Measurements from ENCODE around the gene PDS5A.
"Not testable (repeated sequence)": the region's sequence is repeated elsewhere in the genome, so short reads cannot be mapped to it uniquely, and the experiment has no call there.

Gene PDS5A

GRCh38 chr4:39947417-39947816 is 30.3 kb downstream of the PDS5A start:
- no peaks in the 10 kb centered on the region for H3K9me3 ChIP-seq
- no peak overlapping the region for H3K27ac ChIP-seq
- no peak for TF ChIP-seq CTCF (IDR thresholded peaks at IDR 0.05)
- H3K4me1 ChIP-seq, result peaks cover 0 to 41% (median 7%) of the 10 kb centered on the region in 4 donors
- H3K36me3 ChIP-seq, result no peaks in the 10 kb centered on the region
- H3K4me3 ChIP-seq, result no peak overlapping the region
- no peaks in the 10 kb centered on the region for H3K27me3 ChIP-seq
- intact Hi-C loops (cut with DNase I; ENCODE audit: low total_unique reads), result no loop called here
- DNase-seq, result no peak

GRCh38 chr4:39944245-39944644 is 33.5 kb downstream of the PDS5A start:
- H3K4me3 ChIP-seq; H3K9me3 ChIP-seq; DNase-seq; H3K27ac ChIP-seq; H3K27me3 ChIP-seq; H3K36me3 ChIP-seq; intact Hi-C loops (cut with DNase I; ENCODE audit: low total_unique reads): not testable (repeated sequence)
- peaks cover 0 to 52% (median 7%) of the 10 kb centered on the region in 4 donors for H3K4me1 ChIP-seq

- peaks cover 0 to 5% (median 0%) of the 10 kb centered on the region in 3 donors for H3K36me3 ChIP-seq
- no peak for TF ChIP-seq CTCF (IDR thresholded peaks at IDR 0.05)
- intact Hi-C loops (cut with DNase I; ENCODE audit: low total_unique reads), result no loop called here
- no peaks in the 10 kb centered on the region for H3K9me3 ChIP-seq
- H3K4me3 ChIP-seq, result no peak overlapping the region
- no peak for DNase-seq
- peaks cover 0 to 34% (median 7%) of the 10 kb centered on the region in 4 donors for H3K4me1 ChIP-seq
- no peak overlapping the region for H3K27ac ChIP-seq
- H3K27me3 ChIP-seq, result no peaks in the 10 kb centered on the region
Observed at GRCh38 chr4:39942507-39942906, 35.2 kb downstream of the PDS5A start.

- Histone ChIP-seq H3K4me1 (peaks cover 0 to 27% (median 9%) of the 10 kb centered on the region in 4 donors), H3K36me3 (peaks cover 0 to 5% (median 0%) of the 10 kb centered on the region in 3 donors), H3K4me3 (no peak overlapping the region), H3K27me3 (no peaks in the 10 kb centered on the region), H3K9me3 (no peaks in the 10 kb centered on the region), H3K27ac (no peak overlapping the region)
- DNase-seq, result no peak
- intact Hi-C loops (cut with DNase I; ENCODE audit: low total_unique reads), result no loop called here
- no peak for TF ChIP-seq CTCF (IDR thresholded peaks at IDR 0.05)
Observed at GRCh38 chr4:39941682-39942217, 36.0 kb downstream of the PDS5A start.

GRCh38 chr4:39937683-39938268 is 39.9 kb downstream of the PDS5A start:
- Histone ChIP-seq H3K9me3 (no peaks in the 10 kb centered on the region), H3K4me3 (no peak overlapping the region), H3K36me3 (peaks cover 0 to 5% (median 0%) of the 10 kb centered on the region in 3 donors), H3K4me1 (peaks cover 0 to 31% (median 11%) of the 10 kb centered on the region in 4 donors), H3K27ac (no peak overlapping the region), H3K27me3 (no peaks in the 10 kb centered on the region)
- TF ChIP-seq CTCF (IDR thresholded peaks at IDR 0.05), result no peak
- DNase-seq, result no peak
- intact Hi-C loops (cut with DNase I; ENCODE audit: low total_unique reads), result no loop called here

GRCh38 chr4:39936565-39937418 is 40.9 kb downstream of the PDS5A start:
- H3K27ac ChIP-seq, result no peak overlapping the region
- TF ChIP-seq CTCF (IDR thresholded peaks at IDR 0.05), result no peak
- intact Hi-C loops (cut with DNase I; ENCODE audit: low total_unique reads), result no loop called here
- no peaks in the 10 kb centered on the region for H3K27me3 ChIP-seq
- peaks cover 0 to 32% (median 11%) of the 10 kb centered on the region in 4 donors for H3K4me1 ChIP-seq
- no peaks in the 10 kb centered on the region for H3K9me3 ChIP-seq
- H3K4me3 ChIP-seq, result no peak overlapping the region
- H3K36me3 ChIP-seq, result peaks cover 0 to 5% (median 0%) of the 10 kb centered on the region in 3 donors
- no peak for DNase-seq
